Measurements from ENCODE around the gene TRDN.
"Not testable (repeated sequence)": the region's sequence is repeated elsewhere in the genome, so short reads cannot be mapped to it uniquely, and the experiment has no call there.

The TRDN gene

DNA sequence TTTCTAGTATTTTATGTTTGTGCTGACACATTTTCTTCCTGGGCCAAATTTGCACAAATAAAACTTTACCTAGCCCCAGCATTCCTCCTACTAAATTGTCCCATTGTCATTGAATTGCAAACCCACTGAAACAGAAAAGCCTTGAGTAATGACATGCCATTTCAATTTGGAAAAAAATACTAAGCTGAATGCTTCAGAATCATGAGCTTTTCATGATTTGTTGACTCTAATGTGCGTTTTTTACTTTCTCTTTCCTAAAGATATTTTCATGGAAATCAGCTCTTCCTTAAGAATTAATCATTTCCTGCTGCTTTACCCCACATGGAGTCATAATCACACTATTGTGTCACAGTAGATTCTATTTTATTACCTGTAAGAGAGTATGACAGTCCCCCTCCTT is 47.4 kb downstream of the TRDN start:
- no peak overlapping the region for H3K4me3 ChIP-seq (ENCODE audit: low read length)
- TF ChIP-seq, protein P1, sequence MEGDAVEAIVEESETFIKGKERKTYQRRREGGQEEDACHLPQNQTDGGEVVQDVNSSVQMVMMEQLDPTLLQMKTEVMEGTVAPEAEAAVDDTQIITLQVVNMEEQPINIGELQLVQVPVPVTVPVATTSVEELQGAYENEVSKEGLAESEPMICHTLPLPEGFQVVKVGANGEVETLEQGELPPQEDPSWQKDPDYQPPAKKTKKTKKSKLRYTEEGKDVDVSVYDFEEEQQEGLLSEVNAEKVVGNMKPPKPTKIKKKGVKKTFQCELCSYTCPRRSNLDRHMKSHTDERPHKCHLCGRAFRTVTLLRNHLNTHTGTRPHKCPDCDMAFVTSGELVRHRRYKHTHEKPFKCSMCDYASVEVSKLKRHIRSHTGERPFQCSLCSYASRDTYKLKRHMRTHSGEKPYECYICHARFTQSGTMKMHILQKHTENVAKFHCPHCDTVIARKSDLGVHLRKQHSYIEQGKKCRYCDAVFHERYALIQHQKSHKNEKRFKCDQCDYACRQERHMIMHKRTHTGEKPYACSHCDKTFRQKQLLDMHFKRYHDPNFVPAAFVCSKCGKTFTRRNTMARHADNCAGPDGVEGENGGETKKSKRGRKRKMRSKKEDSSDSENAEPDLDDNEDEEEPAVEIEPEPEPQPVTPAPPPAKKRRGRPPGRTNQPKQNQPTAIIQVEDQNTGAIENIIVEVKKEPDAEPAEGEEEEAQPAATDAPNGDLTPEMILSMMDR (conservative IDR thresholded peaks at IDR 0.05; ENCODE audit: low read length), result no peak
- DNase-seq (ENCODE audit: low read depth), result no peak

- H3K4me3 ChIP-seq (ENCODE audit: low read length), result no peak overlapping the region
- no peak for DNase-seq (ENCODE audit: low read depth)
- TF ChIP-seq, protein P1 (conservative IDR thresholded peaks at IDR 0.05; ENCODE audit: low read length), result no peak
These were observed 48.2 kb downstream of the TRDN start for GRCh38 chr6:123588546-123588895.

DNA sequence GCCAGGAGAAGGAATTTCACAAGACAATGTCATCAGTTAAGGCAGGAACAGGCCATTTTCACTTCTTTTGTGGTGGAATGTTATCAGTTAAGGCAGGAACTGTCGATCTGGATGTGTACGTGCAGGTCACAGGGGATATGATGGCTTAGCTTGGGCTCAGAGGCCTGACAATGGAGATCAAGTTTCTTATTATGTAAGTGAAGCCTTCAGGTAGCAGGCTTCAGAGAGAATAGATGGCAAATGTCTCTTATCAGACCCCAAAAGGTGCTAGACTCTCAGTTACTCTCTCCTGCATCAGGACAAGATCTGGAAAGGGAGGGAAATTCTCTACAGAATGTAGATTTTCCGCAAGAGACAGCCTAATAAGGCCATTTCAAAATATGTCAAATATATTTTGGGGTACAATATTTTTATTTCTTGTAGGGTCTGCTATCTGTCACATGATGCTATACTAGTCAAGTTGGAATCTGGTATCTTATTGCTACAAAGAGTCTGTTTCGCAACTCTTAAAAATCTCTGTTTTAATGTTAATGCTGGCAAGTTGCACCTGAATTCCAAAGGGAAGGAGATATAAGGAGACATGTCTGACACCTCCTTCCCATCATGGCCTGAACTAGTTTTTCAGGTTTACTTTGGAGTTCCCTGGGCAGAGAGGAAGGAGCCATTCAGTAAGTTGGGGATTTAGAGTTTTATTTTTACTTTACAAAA is 48.8 kb downstream of the TRDN start:
- no peak for DNase-seq (ENCODE audit: low read depth)
- TF ChIP-seq, protein P1 (conservative IDR thresholded peaks at IDR 0.05; ENCODE audit: low read length), result no peak

DNA sequence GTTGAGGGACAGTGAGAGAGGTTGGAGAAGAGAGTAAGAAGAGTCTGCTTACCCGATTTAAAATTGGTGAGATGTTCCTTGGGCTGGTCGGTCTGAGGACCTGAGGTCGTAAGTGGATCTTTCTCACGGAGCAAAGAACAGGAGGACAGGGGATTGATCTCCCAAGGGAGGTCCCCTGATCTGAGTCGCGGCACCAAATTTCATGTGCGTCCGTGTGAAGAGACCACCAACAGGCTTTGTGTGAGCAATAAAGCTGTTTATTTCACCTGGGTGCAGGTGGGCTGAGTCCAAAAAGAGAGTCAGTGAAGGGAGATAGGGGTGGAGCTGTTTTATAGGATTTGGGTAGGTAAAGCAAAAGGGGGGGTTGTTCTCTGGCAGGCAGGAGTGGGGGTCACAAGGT is 49.3 kb downstream of the TRDN start:
- not testable (repeated sequence) for H3K4me3 ChIP-seq (ENCODE audit: low read length); DNase-seq (ENCODE audit: low read depth)

More for the DNA sequence above, 48.8 kb downstream of the TRDN start:
- H3K4me3 ChIP-seq (ENCODE audit: low read length), result no peak overlapping the region

DNA sequence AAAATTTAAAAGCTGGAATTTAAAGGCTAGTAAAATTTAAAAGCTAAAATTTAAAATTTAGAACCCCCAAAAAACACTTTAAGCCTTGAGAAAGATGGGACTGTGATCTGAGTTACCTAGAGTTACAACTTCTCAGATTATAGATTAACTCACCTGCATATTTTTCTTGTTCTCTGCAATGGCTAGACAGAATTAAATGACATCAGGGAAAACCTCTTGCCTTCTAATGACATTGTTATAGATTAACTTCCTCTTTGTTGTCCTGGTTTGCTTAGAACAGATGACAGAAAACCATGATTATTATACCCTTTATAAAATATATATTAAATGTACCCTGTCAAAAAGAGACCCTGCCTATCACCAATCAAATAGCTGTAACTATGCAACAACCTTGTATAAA is 56.4 kb downstream of the TRDN start:
- DNase-seq (ENCODE audit: low read depth), result no peak
- H3K4me3 ChIP-seq (ENCODE audit: low read length), result no peak overlapping the region
- TF ChIP-seq, protein P1 (conservative IDR thresholded peaks at IDR 0.05; ENCODE audit: low read length), result no peak

DNA sequence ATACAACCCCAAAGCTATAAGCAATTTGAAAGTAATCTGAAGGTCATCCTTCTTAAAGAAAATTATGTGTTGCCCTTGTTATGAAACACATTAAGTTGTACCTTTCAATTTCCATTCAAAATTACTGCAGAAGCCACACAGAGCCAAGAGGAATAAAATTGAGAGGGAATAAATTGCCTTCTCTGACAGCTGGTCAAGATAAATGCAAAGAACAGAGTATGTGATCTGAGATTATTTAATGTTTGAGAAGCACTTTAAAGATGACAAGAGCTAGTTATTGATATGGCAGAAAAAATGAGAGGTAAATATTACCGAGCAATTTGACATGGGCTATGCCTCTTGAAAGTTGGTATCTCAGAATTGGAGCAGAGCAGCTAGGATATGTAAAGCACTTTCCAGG is 61.6 kb downstream of the TRDN start:
- TF ChIP-seq, protein P1 (conservative IDR thresholded peaks at IDR 0.05; ENCODE audit: low read length), result no peak
- H3K4me3 ChIP-seq (ENCODE audit: low read length), result no peak overlapping the region
- DNase-seq (ENCODE audit: low read depth), result no peak

GRCh38 chr6:123570813-123571684 is 65.7 kb downstream of the TRDN start:
- no peak for DNase-seq (ENCODE audit: low read depth)
- TF ChIP-seq, protein P1 (conservative IDR thresholded peaks at IDR 0.05; ENCODE audit: low read length), result no peak
- H3K4me3 ChIP-seq (ENCODE audit: low read length), result no peak overlapping the region

Data from AG10803 (cell line).